Measurements from ENCODE around the gene TESMIN.

Gene TESMIN

GRCh38 chr11:68751331-68751856, at the start of gene TESMIN:
Gene TESMIN (minus strand): TSS chr11:68751520. CDS start chr11:68750660, 860 bp downstream.
- in situ Hi-C loops (cut with HindIII; ENCODE audit: low sequenced_read_pairs): no loop called here

DNA sequence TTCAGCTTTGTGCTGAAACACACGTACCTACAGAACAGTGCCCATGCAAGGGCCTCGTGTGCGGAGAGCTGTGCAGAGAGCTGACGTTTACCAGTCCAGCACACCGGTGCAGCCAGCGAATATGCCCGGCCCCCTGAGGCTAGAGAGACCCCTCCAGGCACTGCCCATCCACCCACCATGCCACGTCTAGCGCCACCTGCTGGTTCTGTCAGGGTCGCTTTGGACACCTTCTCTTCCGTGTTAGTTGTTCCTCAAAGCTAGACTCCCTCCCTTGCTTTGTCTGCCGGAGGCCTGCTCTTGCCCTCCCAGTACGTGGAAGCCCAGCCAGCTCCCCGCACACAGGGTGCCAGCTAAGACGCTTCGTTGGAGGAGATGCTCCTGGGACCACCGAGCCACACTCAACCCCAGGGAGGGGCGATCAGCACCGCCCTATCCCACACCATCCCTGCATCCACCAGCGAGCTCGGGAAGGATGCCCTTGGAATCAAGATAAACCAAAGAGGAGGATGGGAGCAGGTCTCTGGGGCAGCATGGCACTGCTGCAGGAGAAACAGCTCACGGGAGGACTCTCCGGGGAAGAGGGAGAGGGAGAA, 47.0 kb upstream of the TESMIN start:
- in situ Hi-C loops (cut with HindIII; ENCODE audit: low sequenced_read_pairs): no loop called here

- in situ Hi-C loops (cut with HindIII; ENCODE audit: low sequenced_read_pairs): no loop called here
Observed at GRCh38 chr11:68796801-68797200, 45.5 kb upstream of the TESMIN start.

GRCh38 chr11:68792400-68792966, 41.2 kb upstream of the TESMIN start:
- in situ Hi-C loops (cut with HindIII; ENCODE audit: low sequenced_read_pairs): loop anchor here (5.0 kb wide), 1 partner anchor 35 kb away; no protein-coding TSS in a partner anchor

DNA sequence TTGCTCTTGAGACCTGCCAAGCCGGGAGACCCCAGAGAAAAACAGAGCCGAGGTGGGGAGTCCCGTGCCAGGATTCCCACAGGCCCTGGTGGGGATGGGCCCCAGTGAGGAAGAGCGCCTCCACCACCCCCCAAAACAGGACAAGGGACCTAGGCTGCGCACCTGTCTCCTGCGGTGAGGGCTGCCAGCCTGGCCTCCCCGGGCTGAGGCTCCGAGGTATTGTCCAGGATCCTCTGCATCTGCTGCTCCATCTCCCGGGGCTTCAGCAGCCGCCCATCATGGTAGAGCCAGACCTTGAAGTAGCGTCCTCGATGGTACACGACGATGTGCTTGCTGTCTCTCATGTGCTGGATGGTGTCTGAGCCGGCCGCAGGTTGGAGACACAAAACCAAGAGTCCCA, 33.3 kb upstream of the TESMIN start:
- in situ Hi-C loops (cut with HindIII; ENCODE audit: low sequenced_read_pairs): no loop called here

- in situ Hi-C loops (cut with HindIII; ENCODE audit: low sequenced_read_pairs): no loop called here
Observed at GRCh38 chr11:68783216-68783821, 32.0 kb upstream of the TESMIN start.

DNA sequence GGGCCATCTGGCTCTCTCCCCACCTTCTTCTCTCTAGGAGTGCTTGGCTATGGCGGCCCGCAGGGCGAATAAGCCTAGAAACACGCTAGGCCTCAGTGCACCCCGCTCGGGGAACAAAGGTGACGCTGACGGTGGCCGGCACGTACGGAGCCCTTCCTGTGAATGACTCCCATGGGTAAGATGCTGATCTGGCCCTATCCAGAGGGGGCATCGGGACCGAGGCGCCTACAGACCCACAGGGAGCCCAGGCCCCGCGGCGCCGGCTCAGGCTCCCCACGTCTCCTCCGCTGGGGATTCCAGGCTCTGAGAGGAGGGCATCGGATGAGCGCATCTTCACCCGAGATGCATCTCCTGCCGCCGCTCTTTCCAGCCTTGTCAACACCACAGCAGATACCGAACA, 31.4 kb upstream of the TESMIN start:
- in situ Hi-C loops (cut with HindIII; ENCODE audit: low sequenced_read_pairs): no loop called here

GRCh38 chr11:68780829-68781228, 29.5 kb upstream of the TESMIN start:
- in situ Hi-C loops (cut with HindIII; ENCODE audit: low sequenced_read_pairs): no loop called here

DNA sequence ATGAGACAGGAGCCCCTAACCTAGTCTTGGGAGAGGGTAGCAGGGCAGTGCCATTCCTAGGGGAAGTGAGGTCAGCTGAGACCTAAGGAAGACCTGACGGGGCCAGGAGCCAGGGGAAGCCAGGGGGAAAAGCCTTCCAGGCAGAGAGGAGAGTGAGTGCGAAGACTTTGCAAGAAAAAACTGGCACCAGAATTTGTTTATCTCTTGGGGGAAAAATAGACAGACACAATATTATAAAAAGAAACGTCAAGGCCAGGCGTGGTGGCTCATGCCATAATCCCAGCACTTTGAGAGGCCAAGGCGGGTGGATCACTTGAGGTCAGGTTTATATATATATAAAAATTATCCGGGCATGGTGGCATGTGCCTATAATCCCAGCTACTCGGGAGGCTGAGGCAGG, 26.9 kb upstream of the TESMIN start:
- in situ Hi-C loops (cut with HindIII; ENCODE audit: low sequenced_read_pairs): no loop called here

DNA sequence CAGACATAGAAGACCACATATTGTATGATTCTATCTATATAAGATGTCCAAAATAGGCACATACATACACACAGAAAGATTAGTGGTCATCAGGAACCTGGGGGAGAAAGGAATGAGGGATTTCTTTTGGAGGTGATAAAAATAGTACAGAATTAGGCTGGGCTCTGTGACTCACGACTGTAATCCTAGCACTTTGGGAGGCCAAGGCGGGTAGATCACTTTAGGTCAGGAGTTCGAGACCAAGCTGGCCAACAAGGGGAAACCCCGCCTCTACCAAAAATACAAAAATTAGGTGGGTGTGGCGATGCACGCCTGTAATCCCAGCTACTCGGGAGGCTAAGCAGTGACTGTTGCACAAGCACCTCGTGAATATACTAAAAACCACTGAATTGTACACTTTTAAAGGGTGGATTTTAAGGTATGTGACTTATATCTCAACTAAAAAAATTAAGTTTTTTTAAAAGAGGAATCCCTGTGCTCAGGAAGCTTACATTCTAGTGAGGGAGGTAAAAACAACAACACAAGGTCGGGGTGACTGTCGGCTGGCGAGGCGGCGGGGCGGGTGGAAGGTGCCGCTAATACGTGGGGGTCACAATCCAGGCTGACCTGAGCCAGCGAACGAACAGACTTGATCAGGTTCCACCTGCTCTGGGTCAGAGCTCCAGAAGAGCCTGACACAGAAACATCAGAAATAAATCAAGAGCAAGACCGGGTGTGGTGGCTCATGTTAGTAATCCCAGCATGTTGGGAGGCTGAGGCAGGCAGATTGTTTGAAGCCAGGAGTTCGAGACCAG, 25.3 kb upstream of the TESMIN start:
- in situ Hi-C loops (cut with HindIII; ENCODE audit: low sequenced_read_pairs): no loop called here

DNA sequence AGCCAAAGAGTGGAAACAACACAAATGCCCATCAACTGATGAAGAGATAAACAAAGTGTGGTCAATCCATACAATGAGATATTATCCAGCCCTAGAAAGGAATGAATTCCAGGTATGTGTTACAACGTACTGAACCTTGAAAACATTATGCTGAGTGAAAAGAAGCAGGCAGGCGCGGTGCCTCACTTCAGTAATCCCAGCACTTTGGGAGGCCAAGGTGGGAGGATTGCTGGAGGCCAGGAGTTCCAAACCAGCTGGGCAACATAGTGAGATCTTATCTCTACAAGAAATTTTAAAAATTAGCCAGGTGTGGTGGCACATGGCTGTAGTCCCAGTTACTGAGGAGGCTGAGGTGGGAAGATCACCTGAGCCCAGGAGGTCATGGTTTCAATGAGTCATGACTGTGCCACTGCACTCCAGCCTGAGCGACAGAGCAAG, 24.6 kb upstream of the TESMIN start:
- in situ Hi-C loops (cut with HindIII; ENCODE audit: low sequenced_read_pairs): no loop called here

- in situ Hi-C loops (cut with HindIII; ENCODE audit: low sequenced_read_pairs): no loop called here
Observed at GRCh38 chr11:68774194-68774585, 22.9 kb upstream of the TESMIN start.

DNA sequence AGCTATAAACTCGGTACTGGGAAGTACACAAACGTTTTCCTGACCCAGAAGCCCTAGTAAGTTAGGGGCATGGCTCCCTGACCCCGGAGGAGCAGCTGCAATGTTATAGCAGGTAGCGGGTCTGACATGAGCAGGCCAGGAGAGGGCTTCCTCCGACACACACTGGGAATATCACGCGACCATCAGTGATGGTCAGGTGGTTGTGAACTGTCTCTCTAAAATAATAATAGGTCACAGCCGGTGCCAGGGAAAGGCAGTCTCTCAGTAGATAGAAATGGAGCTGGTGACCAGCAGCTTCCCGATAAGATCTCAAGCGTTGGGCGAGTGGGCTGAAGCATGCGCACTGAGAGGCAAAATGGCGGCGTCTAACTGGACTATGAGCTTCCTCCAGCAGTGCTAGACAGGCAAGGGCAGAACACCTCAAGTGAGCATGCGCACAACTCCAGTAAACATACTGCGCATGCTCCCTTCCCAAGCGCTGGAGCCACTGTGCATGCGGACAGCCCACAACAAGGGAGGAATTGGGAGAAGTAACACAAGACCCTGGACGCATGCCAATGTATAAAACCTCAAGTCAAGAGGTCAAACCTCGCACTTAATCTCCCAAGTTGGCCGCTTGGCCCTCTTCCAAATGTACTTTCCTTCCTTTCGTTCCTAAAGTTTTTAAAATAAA, 22.3 kb upstream of the TESMIN start:
- in situ Hi-C loops (cut with HindIII; ENCODE audit: low sequenced_read_pairs): no loop called here

DNA sequence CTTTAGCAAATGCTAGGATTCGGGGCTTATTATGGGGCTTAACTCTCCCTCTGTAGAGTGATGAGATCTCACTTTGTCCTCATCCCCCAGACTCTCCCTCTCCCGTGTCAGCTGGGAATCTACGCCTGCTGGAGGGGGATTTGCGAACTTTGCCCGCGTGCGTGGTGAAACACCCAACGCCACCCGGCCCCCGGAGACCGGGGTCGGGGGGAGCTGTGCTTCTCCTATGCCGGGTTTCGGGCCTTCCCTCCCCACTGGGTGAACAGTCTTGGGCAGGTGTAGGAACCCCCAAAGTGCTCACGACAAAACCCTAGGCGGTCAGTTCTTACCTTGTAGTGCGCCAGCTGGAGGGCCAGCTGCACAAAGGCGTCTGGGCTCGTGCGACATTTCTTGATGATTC, 21.6 kb upstream of the TESMIN start:
- in situ Hi-C loops (cut with HindIII; ENCODE audit: low sequenced_read_pairs): no loop called here

DNA sequence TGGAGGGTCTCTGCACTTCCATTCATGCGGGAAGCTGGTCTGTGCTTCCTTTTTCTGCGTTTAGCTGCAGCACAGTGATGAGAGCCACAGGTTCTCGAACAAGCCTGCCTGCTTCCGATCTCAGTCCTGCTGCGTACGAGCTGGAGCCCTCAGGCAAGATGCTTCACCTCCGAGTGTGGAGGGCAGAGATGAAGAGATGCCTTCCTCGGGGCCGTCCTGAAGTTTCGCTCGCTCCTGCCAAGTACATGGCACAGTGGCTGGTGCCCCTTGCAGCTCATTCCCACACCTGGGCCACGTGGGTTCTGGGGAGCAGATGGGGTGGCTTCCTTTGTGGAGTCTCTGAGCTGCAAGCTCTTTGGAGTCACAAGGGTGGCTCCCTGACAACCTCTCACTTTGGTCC, 19.5 kb upstream of the TESMIN start:
- in situ Hi-C loops (cut with HindIII; ENCODE audit: low sequenced_read_pairs): no loop called here

DNA sequence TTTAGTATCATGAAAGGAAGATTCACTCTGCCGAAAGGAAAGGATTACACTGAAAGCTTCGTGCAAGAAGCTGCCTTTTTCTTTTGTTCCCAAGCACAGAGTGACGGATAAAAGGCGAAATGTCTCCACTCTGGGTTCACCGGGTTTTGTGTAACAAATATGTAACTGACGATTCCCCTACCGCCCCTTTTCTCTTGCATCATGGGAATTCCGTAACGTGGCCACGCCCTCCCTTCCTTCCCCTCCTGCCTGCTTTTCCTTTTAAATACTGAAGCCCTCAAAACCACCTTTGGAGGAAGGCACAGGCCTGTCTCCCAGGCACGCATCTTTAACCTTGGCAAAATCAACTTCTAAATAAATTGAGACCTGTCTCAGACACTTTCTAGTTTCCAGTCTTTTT, 16.4 kb upstream of the TESMIN start:
- in situ Hi-C loops (cut with HindIII; ENCODE audit: low sequenced_read_pairs): loop anchor here (5.0 kb wide), 1 partner anchor 85 kb away; no protein-coding TSS in a partner anchor

GRCh38 chr11:68766786-68767185, 15.5 kb upstream of the TESMIN start:
- in situ Hi-C loops (cut with HindIII; ENCODE audit: low sequenced_read_pairs): loop anchor here (5.0 kb wide), 1 partner anchor 86 kb away; no protein-coding TSS in a partner anchor

DNA sequence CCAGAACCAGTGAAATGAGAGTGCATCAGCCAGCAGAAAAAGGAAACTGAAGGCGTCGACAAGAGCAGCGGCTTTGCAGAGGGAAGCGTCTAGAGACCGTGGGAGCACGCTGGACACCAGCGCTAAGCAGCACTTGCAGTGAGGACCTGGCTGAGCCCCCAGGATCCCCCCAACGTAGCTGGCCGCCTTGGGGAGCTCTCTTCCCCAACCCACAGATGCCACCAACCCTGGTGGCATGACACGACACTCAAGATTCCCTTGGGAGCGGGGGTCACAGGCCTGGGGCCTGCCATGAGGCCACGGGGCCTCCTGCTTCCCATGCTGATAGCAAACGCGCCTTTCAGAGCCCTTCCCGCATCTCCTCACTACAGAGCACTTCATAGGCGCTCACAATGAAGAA, 13.4 kb upstream of the TESMIN start:
- in situ Hi-C loops (cut with HindIII; ENCODE audit: low sequenced_read_pairs): loop anchor here (5.0 kb wide), 1 partner anchor 88 kb away; no protein-coding TSS in a partner anchor

DNA sequence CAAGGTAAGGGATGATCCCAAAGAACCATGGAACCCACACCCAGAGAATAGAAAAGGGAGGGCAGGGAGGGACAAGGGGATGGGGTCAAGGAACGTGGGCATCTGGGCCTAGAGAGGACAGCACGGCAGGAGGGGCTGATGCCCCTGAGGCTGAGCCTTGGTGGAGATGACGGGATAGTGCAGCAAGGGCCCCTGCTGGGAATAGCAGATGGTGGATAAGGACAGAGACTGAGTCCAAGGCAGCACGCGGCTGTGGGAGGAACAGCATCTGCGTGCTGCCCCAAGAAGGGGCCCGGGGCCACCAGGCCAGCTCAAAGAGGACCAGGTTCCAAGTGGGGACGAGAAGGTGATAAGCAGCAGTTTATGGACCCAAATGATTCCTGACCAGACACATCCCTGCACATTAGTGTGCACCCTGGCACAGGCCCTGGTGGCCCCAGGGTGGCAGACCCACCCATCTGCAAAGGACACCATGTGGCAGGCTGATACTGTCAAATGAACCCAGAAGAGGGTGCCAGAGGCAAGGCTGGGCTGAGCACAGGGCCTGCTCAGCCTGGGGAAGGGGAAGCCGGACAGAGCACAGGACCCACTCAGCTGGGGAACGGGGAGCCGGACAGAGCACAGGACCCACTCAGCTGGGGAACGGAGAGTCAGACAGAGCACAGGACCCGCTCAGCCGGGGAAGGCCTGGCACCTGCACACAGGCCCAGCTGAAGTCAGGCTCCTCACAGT, 12.8 kb upstream of the TESMIN start:
- in situ Hi-C loops (cut with HindIII; ENCODE audit: low sequenced_read_pairs): no loop called here

DNA sequence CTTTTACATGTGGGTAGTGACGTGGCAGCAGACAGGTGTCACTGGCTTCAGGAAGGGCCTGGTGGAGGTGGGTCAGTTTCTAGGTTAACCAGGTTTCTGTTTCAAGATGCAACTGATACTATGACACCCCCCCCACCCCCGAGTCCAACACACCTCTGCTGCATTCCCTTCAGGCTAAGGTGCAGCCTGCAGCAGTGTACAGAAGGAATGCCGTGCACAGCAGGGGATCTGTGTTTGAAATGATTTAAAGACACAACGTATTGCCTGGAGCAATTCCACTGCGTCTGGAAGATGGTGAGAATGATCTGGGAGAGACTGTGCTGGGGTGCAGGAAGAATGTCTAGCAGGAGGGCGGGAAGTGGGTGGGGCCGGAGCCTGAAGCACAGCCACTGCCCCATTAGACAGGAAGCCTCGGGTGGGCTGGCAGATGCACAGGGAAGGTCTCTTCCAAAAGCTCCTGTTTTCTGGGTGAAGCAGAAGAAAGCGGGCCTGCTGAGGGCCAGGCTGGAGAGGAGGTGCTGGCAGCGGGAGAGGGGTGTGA, 11.9 kb upstream of the TESMIN start:
- in situ Hi-C loops (cut with HindIII; ENCODE audit: low sequenced_read_pairs): no loop called here

All from endothelial cell of hepatic sinusoid (primary cell).